H9 (cell line): Measurements from ENCODE around the gene RWDD2A. TPM values are rescaled to one million over a fixed set of nuclear protein-coding genes. Genes with fewer than 3 reads are reported as not detected.

Source experiments
- DNase-seq: peaks from one replicate; pipeline ENCODE4 v3.0.0-alpha.2; 2017
- H2AFZ ChIP-seq: one replicate; pipeline ENCODE4 v1.6.1; 2013; ENCODE audit warnings: mild to moderate bottlenecking, low read length, control low read depth, moderate library complexity
- H2AK5ac ChIP-seq: 2 replicates; pipeline ENCODE4 v1.6.1; 2013; ENCODE audit warnings: low read length, control low read depth, mixed read lengths; ENCODE audit not compliant: insufficient read length
- H2BK120ac ChIP-seq: one replicate; pipeline ENCODE4 v1.6.1; 2013; ENCODE audit warnings: low read depth, mild to moderate bottlenecking, low read length, control low read depth, inconsistent platforms; ENCODE audit not compliant: poor library complexity, severe bottlenecking
- H2BK12ac ChIP-seq: 2 replicates; pipeline ENCODE4 v1.6.1; 2013; ENCODE audit warnings: low read length, control low read depth, mixed read lengths, low read depth; ENCODE audit not compliant: insufficient read length
- H2BK15ac ChIP-seq: 2 replicates; pipeline ENCODE4 v1.6.1; 2013; ENCODE audit warnings: low read depth, low read length, control low read depth
- H2BK20ac ChIP-seq: one replicate; pipeline ENCODE4 v1.6.1; 2013; ENCODE audit warnings: low read depth, mild to moderate bottlenecking, low read length, control low read depth, inconsistent platforms; ENCODE audit not compliant: poor library complexity, severe bottlenecking
- H2BK5ac ChIP-seq: 2 replicates; pipeline ENCODE4 v1.6.1; 2013; ENCODE audit warnings: low read length, control low read depth, mixed read lengths; ENCODE audit not compliant: insufficient read length
- H3K14ac ChIP-seq: 2 replicates; pipeline ENCODE4 v1.6.1; 2013; ENCODE audit warnings: low read length, control low read depth; ENCODE audit not compliant: insufficient read depth
- H3K18ac ChIP-seq: 2 replicates; pipeline ENCODE4 v1.6.1; 2013; ENCODE audit warnings: low read depth, mild to moderate bottlenecking, mixed read lengths, low read length, control low read depth; ENCODE audit not compliant: insufficient read length
- H3K23ac ChIP-seq: 2 replicates; pipeline ENCODE4 v1.6.1; 2013; ENCODE audit warnings: low read length, control low read depth, mixed read lengths, low read depth; ENCODE audit not compliant: insufficient read length
- H3K23me2 ChIP-seq: 2 replicates; pipeline ENCODE4 v1.6.1; 2013; ENCODE audit warnings: low read depth, mild to moderate bottlenecking, mixed read lengths, low read length, control low read depth; ENCODE audit not compliant: insufficient read length, poor library complexity, severe bottlenecking
- H3K27ac ChIP-seq: 2 replicates; pipeline ENCODE4 v1.5.1; 2013; ENCODE audit warnings: low read length, control low read depth, mixed read lengths, low read depth; ENCODE audit not compliant: insufficient read length
- H3K27me3 ChIP-seq: 2 replicates; pipeline ENCODE4 v1.6.1; 2013; ENCODE audit warnings: low read length, control low read depth, inconsistent platforms; ENCODE audit not compliant: insufficient read depth
- H3K4ac ChIP-seq: 2 replicates; pipeline ENCODE4 v1.6.1; 2013; ENCODE audit warnings: low read depth, mild to moderate bottlenecking, control low read depth, inconsistent platforms, low read length, moderate library complexity
- H3K4me1 ChIP-seq: 2 replicates; pipeline ENCODE4 v1.6.1; 2013; ENCODE audit warnings: low read length, control low read depth, inconsistent platforms; ENCODE audit not compliant: insufficient read depth
- H3K4me2 ChIP-seq: 2 replicates; pipeline ENCODE4 v1.6.1; 2013; ENCODE audit warnings: low read length, control low read depth, mixed read lengths; ENCODE audit not compliant: insufficient read length, insufficient read depth
- H3K56ac ChIP-seq: 2 replicates; pipeline ENCODE4 v1.6.1; 2013; ENCODE audit warnings: low read depth, mild to moderate bottlenecking, mixed read lengths, low read length, control low read depth; ENCODE audit not compliant: insufficient read length
- H3K79me1 ChIP-seq: 2 replicates; pipeline ENCODE4 v1.6.1; 2013; ENCODE audit warnings: low read depth, mild to moderate bottlenecking, moderate library complexity, low read length, control low read depth, inconsistent platforms; ENCODE audit not compliant: insufficient read depth, poor library complexity, severe bottlenecking
- H3K79me2 ChIP-seq: 2 replicates; pipeline ENCODE4 v1.6.1; 2013; ENCODE audit warnings: low read length, control low read depth, inconsistent platforms; ENCODE audit not compliant: insufficient read depth
- H3K9ac ChIP-seq: 2 replicates; pipeline ENCODE4 v1.6.1; 2013; ENCODE audit warnings: low read length, control low read depth, mixed read lengths; ENCODE audit not compliant: insufficient read length; ENCODE audit errors: extremely low read depth
- H3K9me3 ChIP-seq: one replicate; pipeline ENCODE4 v1.6.1; 2013; ENCODE audit warnings: low read depth, low read length, inconsistent platforms; ENCODE audit not compliant: control insufficient read depth
- H3T11ph ChIP-seq: one replicate; pipeline ENCODE4 v1.6.1; 2013; ENCODE audit warnings: mild to moderate bottlenecking, low read length, control low read depth, inconsistent platforms
- H4K20me1 ChIP-seq: one replicate; pipeline ENCODE4 v1.6.1; 2013; ENCODE audit not compliant: control insufficient read depth, insufficient read length, insufficient read depth
- H4K5ac ChIP-seq: 2 replicates; pipeline ENCODE4 v1.6.1; 2013; ENCODE audit warnings: low read depth, mild to moderate bottlenecking, mixed read lengths, low read length, control low read depth; ENCODE audit not compliant: insufficient read length
- H4K8ac ChIP-seq: replicated peaks from 2 replicates; pipeline ENCODE4 v1.6.1; 2013; ENCODE audit warnings: low read length, control low read depth, mixed read lengths, low read depth; ENCODE audit not compliant: insufficient read length
- H4K91ac ChIP-seq: 2 replicates; pipeline ENCODE4 v1.6.1; 2013; ENCODE audit warnings: low read depth, mild to moderate bottlenecking, moderate library complexity, mixed read lengths, low read length, control low read depth; ENCODE audit not compliant: insufficient read length
- H3K27ac Mint-ChIP-seq, 3 experiments: 2 replicates in 2 of 3; 3 replicates in 1 of 3; pipeline ENCODE4 v1.8.0; 2020 to 2021; ENCODE audit warnings: mixed read lengths in 3 of 3, mild to moderate bottlenecking in 1 of 3, moderate library complexity in 1 of 3
- H3K27me3 Mint-ChIP-seq: 2 replicates; pipeline ENCODE4 v1.8.0; 2021; ENCODE audit warnings: low read depth, mild to moderate bottlenecking, moderate library complexity, mixed read lengths
- H3K36me3 Mint-ChIP-seq, 3 experiments: 2 replicates in 2 of 3; 3 replicates in 1 of 3; pipeline ENCODE4 v1.8.0; 2020 to 2021; ENCODE audit warnings: low read depth in 3 of 3, mixed read lengths in 3 of 3; ENCODE audit not compliant: insufficient read depth in 1 of 3
- H3K4me1 Mint-ChIP-seq, 2 experiments: 2 replicates each; pipeline ENCODE4 v1.8.0; 2020; ENCODE audit warnings: mixed read lengths in 2 of 2
- H3K4me3 Mint-ChIP-seq, 2 experiments: 2 replicates in 1 of 2; 3 replicates in 1 of 2; pipeline ENCODE4 v1.8.0; 2020 to 2021; ENCODE audit warnings: mild to moderate bottlenecking in 2 of 2, mixed read lengths in 2 of 2, moderate library complexity in 1 of 2
- H3K9me3 Mint-ChIP-seq, 2 experiments: 2 replicates in 1 of 2; 3 replicates in 1 of 2; pipeline ENCODE4 v1.8.0; 2020; ENCODE audit warnings: mild to moderate bottlenecking in 2 of 2, mixed read lengths in 2 of 2, moderate library complexity in 1 of 2
- WGBS: extraction: QIAGEN DNeasy Blood & Tissue Kit; methylation state at CpG from one replicate; pipeline ENCODE4 v1.1.7; 2013; ENCODE audit warnings: missing lambda C conversion rate, low lambda C conversion rate, mixed read lengths; ENCODE audit not compliant: insufficient read length; ENCODE audit errors: extremely low coverage; 5-methylcytosine and 5-hydroxymethylcytosine counted together
- total RNA-seq: library from RNA; stranded (reverse); gene quantifications from 2 replicates; pipeline ENCODE4 v1.2.1, GENCODE V29; 2021
- TF ChIP-seq, protein P1 (sequence below): fragments of 200-600 bp; sonication (generic); conservative IDR thresholded peaks from 3 replicates; pipeline ENCODE4 v1.8.0; 2021; ENCODE audit warnings: antibody characterized with exemption, mild to moderate bottlenecking

The RWDD2A gene
- total RNA-seq, 1 experiment from 2014 or later: 3.2 TPM

DNA sequence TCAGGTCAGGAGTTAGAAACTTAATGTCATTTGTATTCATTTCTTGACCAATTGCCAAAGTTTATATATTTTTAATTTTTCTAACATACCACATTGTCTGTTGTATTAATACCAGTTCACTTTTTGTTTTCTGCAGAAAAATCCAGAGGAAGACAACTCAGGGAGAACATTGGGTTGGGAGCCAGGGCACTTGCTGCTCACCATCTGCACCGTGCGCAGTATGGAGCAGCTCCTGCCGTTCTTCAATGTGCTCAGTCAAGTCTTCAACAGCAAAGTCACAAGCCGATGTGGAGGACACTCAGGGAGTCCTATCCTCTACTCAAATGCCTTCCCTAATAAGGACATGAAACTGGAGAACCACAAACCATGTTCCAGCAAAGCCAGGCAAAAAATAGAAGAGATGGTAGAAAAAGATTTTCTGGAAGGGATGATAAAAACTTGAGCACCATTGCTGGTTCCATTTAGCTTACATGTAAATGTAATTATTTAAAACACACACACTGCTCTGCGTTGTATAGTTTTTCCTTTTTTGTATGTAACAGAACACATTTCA lies 25.4 kb upstream of the RWDD2A start:
- no peaks in the 10 kb centered on the region for H4K20me1 ChIP-seq
- H3K4me2 ChIP-seq: no peak overlapping the region
- H3K27ac ChIP-seq: no peak overlapping the region
- H3K9ac ChIP-seq: no peak overlapping the region
- no peak overlapping the region for H3K23ac ChIP-seq
- Mint-ChIP-seq H3K9me3 (no peaks in the 10 kb centered on the region), H3K4me3 (no peak overlapping the region), H3K27ac (no peak overlapping the region), H3K27me3 (no peaks in the 10 kb centered on the region), H3K4me1 (no peaks in the 10 kb centered on the region), H3K36me3 (peaks cover 21 to 81% (median 66%) of the 10 kb centered on the region in 3 experiments; a peak in 6 of 7 replicates)
- no peaks in the 10 kb centered on the region for H3K23me2 ChIP-seq
- no peak overlapping the region for H4K91ac ChIP-seq
- no peak overlapping the region for H3K4ac ChIP-seq
- no peak overlapping the region for H3K18ac ChIP-seq
- no peak overlapping the region for H4K5ac ChIP-seq
- TF ChIP-seq, protein P1, sequence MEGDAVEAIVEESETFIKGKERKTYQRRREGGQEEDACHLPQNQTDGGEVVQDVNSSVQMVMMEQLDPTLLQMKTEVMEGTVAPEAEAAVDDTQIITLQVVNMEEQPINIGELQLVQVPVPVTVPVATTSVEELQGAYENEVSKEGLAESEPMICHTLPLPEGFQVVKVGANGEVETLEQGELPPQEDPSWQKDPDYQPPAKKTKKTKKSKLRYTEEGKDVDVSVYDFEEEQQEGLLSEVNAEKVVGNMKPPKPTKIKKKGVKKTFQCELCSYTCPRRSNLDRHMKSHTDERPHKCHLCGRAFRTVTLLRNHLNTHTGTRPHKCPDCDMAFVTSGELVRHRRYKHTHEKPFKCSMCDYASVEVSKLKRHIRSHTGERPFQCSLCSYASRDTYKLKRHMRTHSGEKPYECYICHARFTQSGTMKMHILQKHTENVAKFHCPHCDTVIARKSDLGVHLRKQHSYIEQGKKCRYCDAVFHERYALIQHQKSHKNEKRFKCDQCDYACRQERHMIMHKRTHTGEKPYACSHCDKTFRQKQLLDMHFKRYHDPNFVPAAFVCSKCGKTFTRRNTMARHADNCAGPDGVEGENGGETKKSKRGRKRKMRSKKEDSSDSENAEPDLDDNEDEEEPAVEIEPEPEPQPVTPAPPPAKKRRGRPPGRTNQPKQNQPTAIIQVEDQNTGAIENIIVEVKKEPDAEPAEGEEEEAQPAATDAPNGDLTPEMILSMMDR: no peak
- no peak overlapping the region for H2BK120ac ChIP-seq
- H2AK5ac ChIP-seq: no peak overlapping the region
- no peak overlapping the region for H2BK15ac ChIP-seq
- H4K8ac ChIP-seq: no peak overlapping the region
- H2BK5ac ChIP-seq: no peak overlapping the region
- H3K56ac ChIP-seq: no peak overlapping the region
- no CpG with 5 or more reads among the region's 5 CpGs for WGBS
- H2BK20ac ChIP-seq: no peak overlapping the region
- H3K4me1 ChIP-seq: no peaks in the 10 kb centered on the region
- H3K9me3 ChIP-seq: no peaks in the 10 kb centered on the region
- H3T11ph ChIP-seq: no peak overlapping the region
- DNase-seq: no peak
- no peaks in the 10 kb centered on the region for H3K79me1 ChIP-seq
- H3K14ac ChIP-seq: no peak overlapping the region
- H3K27me3 ChIP-seq: no peaks in the 10 kb centered on the region
- H2AFZ ChIP-seq: no peak overlapping the region
- no peaks in the 10 kb centered on the region; the same call in 1 of the 2 replicates for H3K79me2 ChIP-seq
- H2BK12ac ChIP-seq: no peak overlapping the region
